Epithelial cell of esophagus (primary cell): ENCODE measurements around the gene FAS.
A peak's percentile ranks its signal among the peaks of the same experiment; 100 is the strongest.

ENCODE experiments used
- DNase-seq: peaks from one replicate; pipeline ENCODE4 v3.0.0; 2010; ENCODE audit warnings: low read depth
- H3K4me3 ChIP-seq: 2 replicates; pipeline ENCODE4 v1.5.1; 2011; ENCODE audit warnings: mild to moderate bottlenecking, low read length, control low read depth
- CTCF ChIP-seq: IDR thresholded peaks from 2 replicates; pipeline ENCODE4 v1.5.1; 2011; ENCODE audit warnings: low read depth, mild to moderate bottlenecking, low read length, control low read depth, inconsistent platforms; ENCODE audit not compliant: insufficient read depth; ENCODE audit errors: missing control alignments

The FAS gene

GRCh38 chr10:88990384-88991160 is at the start of gene FAS:
TSS of gene FAS (plus strand) at chr10:88990798. CDS start at chr10:88990877, 79 bp downstream.
- TF ChIP-seq CTCF = no peak
- H3K4me3 ChIP-seq = peak within 1 kb of the TSS; percentile 84
- peak; percentile 78 for DNase-seq

- DNase-seq = no peak
- no peak for TF ChIP-seq CTCF
These were observed 49.6 kb upstream of the FAS start for GRCh38 chr10:88941026-88941425.

GRCh38 chr10:88943778-88944177 is 46.8 kb upstream of the FAS start:
- no peak overlapping the region for H3K4me3 ChIP-seq
- DNase-seq = no peak
- TF ChIP-seq CTCF = no peak

More at GRCh38 chr10:88941026-88941425, 49.6 kb upstream of the FAS start:
- no peak overlapping the region for H3K4me3 ChIP-seq

GRCh38 chr10:88944813-88945212 is 45.8 kb upstream of the FAS start:
- no peak overlapping the region for H3K4me3 ChIP-seq
- no peak for TF ChIP-seq CTCF
- DNase-seq = no peak

- DNase-seq = no peak
- no peak for TF ChIP-seq CTCF
- no peak overlapping the region for H3K4me3 ChIP-seq
These were observed 44.4 kb upstream of the FAS start for GRCh38 chr10:88946200-88946599.

GRCh38 chr10:88946965-88947590 is 43.5 kb upstream of the FAS start:
- DNase-seq = no peak
- no peak for TF ChIP-seq CTCF
- H3K4me3 ChIP-seq = no peak overlapping the region
